Activated CD4-positive, CD25-positive, alpha-beta regulatory T cell treated with anti-CD3 and anti-CD28 coated beads, Interleukin-2, amount 50 U/mL, for 24 hours (primary cell): ENCODE measurements around the gene NHSL2.
A peak's percentile ranks its signal among the peaks of the same experiment; 100 is the strongest.
"Not testable (repeated sequence)": the region's sequence is repeated elsewhere in the genome, so short reads cannot be mapped to it uniquely, and the experiment has no call there.

ENCODE experiments used
- ATAC-seq, 2 donors: fragments of 150-1000 bp; cut with Tn5 transposase; one replicate each; pipeline ENCODE4 v1.10.0; 2021; ENCODE audit warnings: mild to moderate bottlenecking in 1 of 2, moderate library complexity in 1 of 2

NHSL2 gene

DNA sequence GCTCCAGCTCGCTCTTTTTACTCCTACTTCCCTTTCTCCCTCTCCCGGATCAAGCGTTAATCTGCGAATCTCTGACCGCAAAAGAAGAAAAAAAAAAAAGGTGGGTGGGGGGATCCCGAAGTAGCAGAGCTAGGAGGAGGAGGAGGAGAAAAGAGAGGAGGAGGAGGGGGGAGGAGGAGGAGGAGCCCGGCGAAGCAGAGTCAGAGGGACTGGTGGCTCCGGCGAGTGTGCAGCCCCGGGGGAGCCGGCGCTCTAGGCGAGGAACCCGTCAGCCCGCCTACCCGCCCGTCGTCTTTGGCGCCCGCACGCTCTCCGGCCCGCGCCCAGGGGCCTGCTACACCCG is at the start of gene NHSL2:
TSS of gene NHSL2 (plus strand) at position 203 of the 343 bp plus-strand sequence.
- peak; percentile 51 to 53 for ATAC-seq

DNA sequence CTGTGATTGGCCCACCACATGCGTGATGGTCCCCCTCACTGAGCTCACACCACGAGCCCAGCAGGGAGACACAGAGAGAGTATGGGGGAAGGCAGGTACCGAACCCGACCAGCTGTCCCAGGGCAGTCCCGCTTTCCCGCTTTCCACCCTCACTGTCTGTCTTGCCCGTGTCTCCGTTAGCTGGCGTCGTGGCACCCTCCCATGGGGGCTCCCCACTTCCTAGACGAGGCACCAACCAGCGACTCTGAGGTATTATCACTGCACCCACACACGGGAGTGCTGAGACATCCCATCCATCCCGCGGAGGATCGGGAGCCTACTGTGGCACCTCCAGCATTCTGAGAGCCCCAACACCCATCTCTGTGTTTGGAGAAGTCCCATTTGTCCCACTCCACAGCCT is 43.0 kb upstream of the NHSL2 start:
- ATAC-seq: no peak

DNA sequence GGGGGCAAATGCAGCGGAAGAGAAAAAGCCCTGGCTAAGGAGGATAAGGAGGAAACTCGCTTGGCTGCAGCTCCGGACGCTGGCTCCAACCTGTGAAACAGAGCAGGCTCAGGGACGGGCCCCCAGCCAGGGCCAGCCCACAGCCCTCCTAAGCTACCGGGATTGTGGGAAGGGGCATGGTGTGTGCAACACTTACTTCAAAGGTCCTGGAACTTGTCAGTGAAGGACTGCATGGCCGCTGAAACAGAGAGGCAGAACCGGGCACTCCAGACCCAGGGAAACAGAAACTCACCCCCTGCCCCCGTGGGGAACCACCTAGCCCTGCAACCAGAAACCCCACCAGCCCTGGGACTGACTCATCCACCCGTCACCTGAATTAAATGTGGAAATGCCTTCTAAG is 41.1 kb upstream of the NHSL2 start:
- ATAC-seq: not testable (repeated sequence)

DNA sequence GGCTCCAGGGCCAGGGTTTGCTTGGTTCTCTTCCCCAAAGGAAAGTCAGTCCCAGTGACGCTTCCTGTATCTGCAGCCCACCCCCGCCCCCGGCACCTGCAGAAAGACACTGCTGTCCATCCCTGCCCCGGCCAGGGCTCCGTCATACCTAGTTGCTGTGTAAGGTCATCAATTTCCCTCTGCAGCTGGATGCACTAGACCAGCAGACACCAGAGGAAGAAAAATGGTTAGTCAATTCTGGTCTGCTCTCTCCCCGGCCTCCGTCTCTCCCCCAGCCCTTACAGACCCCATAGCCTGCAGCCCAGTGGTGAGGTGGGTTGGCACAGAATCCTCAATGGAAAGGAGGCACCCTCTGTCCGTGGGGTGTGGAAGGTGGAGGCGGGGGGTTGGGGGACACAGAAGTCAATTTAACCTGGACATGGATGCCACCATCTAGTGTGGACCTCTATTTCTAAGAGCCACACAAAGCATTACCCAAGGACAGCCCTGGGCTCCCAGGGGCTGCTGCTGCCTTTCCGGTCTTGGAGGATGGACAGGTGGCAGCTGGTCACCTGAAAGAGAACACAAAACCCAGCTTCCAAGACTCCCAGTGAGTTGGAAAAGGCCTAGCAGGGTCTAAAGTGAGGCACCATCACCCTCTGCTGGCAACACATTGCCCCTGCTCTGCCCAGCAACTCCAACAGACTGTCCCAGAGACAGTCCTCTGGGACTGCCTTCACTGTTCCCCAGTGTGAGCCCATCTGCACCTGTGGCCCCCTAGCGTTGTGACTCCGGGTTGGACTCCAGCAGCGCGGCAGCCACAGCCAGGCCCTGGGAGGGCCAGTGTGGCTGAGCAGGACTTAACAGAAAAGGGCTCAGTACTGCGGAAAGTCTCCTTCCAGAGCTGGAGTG is 40.2 kb upstream of the NHSL2 start:
- no peak for ATAC-seq

DNA sequence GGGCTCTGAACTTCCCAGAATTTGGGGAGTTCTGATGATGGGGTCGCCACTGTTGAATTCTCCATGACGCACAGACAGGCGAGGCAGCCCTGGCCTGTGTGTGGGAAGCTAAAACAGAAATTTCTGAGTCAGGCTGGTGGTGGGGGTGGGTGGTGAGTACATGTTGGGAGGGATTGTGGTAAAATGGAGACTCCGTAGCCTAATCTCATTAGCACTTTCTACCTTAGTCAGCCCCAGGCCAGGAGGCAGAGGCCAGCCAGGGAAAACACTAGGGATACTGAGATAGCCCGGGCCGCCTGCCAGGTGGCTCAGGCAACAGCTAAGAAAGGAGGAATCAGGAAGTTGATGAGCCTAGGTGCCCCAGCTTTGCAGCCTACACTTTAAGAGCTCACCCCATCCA is 39.3 kb upstream of the NHSL2 start:
- ATAC-seq: peak in 1 of 2 donors; percentile 68

DNA sequence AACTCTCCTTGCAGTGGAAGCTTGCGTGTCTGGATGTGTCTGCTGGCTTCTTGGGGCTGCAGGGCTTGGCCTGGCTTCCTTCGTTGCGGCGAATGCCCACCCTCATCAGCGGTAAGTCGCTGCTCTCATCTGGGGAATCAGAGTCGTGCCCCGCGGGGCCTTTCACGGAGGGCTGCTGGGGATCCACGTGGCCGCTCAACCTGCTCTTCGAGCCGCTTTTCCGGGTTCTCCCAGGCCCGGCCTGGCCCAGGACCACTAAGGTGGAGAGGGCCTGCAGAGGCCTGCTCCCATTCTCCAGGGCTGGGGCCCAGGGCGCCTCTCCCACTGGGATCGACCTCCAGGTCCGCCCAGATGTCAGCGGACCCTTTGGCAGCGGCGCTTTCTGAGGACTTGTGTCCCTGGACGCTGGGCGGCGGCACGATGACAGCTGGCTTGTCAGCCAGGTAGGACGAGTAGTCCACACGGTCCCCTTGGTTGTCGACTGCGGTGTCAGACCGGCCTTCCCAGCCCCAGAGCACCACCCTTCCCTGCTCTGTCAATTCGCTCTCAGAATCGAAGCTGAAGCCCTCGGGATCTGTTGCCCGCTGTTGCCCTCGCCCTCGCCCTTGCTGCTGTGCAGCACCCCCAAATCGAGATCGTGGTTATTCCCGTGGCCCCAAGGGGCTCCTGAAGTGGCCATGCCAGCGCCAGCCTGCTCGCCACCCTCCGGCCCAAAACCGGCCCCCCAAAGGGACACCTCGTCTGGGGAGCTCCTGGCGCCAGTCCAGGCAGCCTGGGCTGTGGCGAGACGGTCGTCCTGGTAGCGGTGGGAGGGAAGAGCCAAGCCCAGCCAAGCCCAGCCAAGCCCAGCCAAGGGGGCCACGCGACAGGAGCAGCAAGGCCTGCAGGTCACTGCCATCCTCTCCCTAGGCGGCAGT is 37.8 kb upstream of the NHSL2 start:
- no peak for ATAC-seq

DNA sequence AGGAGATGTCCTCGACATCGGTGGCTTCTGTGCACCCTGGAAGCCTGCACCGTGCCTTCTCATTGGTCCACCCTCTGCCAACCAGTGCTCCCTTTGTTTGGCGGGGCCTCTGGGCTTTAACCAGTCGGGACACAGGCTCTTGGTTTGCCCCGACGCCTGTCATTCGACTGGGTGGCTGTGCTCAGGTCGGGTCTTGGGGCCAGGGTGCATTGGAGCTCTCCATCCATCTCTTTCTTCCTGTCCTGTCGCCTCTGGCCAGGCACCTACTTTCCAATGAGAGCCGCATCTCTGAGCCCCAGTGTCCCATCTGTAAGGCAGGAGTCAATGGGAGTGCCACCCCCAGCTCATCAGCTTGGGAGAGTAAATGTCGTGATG is 37.2 kb upstream of the NHSL2 start:
- no peak for ATAC-seq

DNA sequence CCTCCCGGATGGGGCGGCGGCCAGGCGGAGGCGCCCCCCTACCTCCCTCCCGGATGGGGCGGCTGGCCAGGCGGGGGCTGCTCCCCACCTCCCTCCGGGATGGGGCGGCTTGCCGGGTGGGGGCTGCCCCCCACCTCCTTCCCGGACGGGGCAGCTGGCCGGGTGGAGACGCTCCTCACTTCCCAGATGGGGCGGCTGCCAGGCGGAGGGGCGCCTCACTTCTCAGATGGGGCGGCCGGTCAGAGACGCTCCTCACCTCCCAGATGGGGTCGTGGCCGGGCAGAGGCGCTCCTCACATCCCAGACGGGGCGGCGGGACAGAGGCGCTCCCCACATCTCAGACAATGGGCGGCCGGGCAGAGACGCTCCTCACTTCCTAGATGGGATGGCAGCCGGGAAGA is 33.8 kb upstream of the NHSL2 start:
- not testable (repeated sequence) for ATAC-seq

DNA sequence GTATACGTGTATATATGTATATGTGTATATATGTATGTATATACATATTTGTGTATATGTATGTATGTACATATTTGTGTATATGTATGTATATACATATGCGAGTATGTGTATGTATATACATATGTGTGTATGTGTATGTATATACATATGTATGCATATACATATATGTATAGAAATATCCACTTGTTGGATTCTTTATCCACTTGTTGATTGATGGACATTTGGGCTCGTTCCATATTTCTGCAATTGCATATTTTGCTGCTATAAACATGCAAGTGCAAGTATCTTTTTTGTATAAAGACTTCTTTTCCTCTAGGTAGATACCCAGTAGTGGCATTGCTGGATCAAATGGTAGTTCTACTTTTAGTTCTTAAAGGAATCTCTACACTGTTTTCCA is 25.5 kb upstream of the NHSL2 start:
- no peak for ATAC-seq

DNA sequence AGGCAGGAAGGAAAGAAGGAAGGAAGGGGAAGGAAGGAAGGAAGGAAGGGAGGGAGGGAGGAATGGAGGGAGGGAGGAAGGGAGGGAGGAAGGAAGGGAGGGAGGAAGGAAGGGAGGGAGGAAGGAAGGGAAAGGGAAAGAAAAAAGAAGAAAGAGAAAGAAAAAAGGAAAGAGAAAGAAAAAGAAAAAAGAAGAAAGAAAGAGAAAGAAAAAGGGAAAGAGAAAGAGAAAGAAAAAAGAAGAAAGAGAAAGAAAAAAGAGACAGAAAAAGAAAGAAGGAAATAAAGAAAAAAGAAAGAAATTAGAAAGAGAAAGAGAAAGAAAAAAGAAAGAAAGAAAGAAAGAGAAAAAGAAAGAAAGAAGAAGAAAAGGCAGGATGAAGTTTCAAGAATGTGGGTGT is 15.0 kb upstream of the NHSL2 start:
- ATAC-seq: no peak

DNA sequence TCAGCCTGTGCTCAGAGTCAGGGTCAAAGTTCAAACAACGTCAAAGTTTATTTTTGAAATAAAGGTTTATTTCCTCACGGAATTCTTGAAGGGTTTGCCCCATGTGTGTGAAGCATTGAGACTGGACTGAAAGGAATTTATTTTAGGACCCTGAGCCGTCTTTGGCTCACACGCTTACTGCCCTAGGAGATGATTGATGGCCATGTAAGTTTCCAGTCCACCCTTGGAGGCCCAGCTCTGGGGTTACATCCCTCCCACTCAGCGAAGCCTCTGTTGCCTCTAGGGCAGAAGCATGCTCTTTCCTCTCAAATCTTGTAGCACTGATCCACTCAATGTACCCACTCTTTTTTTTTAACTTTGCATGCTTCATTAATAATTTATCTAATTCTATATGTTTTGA is 4.5 kb upstream of the NHSL2 start:
- ATAC-seq: no peak

DNA sequence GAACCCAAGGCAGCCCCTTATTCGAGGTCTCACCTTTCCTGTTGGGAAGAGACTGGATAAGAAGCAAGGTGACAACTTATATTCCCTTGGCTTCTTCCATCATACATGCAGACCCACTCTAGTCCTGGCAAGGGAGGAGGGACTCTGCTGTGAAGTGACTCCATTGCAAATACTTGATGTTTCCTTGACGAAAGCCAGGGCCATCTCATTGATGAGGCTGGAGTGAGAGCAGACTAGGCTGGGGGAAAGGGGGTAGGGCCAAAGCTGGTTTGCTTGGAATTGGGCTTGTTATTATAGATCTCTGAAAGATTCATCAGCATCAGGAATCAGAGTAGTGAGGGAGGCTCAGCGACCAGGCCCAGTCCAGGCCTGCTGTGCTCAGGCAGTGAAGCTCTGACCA is 2.3 kb upstream of the NHSL2 start:
- ATAC-seq: no peak

DNA sequence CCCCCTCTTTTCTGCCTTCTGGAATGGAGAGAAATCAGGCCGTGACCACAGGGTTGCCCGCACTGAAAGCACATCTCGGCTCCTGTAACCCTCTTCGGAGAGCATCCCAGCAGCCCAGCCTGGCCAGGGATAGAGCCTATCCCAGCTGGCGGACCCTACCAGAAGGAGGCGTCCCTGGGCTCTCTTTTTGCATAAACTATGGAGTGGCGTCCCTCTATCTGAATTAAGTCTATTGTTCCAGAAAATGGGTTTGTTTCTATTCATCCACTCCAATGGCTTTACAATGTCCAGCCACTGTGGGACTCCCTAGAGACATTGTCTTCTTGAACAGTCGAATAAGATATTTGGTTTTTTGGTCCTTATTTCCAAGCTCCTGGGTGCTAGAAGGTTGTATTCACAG is 689 bp upstream of the NHSL2 start:
- ATAC-seq: no peak

DNA sequence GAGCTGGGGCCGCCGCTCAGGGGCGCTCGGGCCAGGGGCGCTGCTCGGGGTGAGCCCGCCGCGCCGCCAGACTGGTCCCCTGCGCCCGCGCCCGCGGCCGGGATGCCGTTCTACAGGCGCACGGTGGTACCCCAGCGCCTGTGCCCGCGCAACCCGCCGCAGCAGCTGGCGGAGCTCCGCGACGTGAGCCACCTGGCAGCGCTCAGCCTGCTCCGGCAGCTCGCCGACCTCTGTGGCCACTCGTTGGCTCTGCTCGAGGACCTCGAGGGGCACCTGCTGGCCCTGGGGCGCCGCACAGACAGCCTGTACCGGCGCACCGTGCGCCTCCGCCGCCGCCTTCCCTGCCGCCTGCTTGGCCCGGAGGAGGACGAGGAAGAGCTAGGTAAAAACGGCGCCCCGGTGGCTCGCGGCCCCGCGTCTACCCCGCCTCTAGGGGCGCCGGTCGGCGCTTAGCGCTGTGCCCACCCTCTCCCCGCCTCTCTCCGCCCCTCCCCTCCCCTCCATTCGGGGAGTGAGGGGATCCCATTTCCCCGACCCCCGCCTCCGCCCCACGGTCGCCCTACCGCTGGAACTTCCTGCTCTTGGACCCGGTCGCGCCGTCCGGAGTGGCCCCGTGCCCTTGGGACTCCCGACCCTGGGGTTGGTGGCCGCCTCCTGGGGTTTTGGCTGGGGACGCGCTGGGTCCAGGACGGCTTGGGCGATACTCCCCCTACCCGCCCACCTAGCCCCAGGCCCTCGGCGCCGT is 513 bp downstream of the NHSL2 start:
- peak; percentile 58 to 60 for ATAC-seq

DNA sequence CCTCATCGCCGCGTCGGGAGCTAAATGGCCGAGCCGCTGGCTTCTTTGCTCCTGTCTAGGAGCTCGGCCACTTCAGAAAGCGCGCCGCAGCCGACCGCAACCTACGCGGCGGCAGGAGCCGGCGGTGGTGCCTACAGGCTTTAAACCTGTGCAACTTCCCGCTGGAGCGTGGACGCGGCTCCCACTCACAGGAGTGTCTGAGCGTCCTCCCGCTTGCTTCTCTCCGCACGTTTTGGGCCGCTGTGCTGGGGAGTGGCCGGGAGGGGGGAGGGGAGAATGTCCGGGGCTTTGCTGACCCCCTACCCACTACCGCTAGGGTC is 1.0 kb downstream of the NHSL2 start:
- no peak for ATAC-seq

DNA sequence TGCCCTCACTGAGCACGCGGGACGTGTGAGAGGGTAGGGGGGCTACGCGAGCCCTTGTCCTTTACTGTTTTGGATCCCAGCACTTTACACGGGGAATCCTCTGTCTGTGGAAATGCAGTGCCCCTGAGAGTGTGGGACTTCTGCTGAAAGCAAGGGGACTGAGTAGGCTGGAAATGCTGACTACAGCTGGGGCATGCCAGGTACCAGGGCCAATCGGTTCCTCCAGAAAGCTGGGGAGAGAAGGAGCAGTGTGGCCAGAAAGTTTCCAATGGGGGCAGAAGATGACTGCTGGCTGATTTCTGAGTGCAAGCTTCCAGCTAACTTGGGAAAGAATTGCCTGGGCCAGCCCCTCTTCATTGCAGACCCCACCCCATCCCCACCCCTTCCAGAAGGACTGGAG is 1.5 kb downstream of the NHSL2 start:
- ATAC-seq: no peak

DNA sequence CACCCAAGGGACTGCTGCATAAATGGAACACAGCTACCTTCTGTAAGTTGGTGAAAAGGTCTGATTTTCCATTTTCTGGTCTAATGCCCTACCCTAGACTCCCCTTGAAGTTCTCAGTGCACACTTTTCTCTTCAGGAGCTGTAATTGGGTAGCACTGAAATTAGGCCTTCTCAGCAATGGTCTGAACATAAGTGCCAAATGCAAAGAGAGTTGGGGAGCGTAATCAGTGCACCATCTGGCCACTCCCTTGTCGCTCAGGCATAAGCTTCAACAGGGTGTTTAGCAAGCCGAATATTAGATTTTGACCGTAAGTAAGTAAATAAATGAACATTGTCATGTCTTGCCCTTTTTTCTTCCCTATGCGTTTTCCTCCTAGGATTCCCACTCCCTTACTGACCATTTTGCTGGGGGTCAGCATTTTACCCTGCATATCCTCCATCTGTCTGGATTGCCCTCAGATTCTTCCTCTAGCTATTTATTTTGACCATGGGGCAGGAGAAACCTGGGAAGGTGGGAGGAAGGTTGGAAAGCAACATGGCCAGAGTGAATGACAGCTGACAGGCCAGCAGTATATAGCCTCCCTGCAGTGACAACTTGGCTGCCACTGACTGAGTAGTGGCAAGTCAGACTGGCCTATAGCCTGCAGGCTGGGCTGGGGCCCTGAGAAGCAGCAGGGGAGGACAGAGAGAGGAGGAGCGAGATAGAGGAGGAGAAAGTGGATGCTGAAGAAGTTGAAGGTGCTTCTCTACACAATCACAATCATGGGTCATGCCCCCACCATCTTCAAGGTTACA is 2.7 kb downstream of the NHSL2 start:
- ATAC-seq: no peak

DNA sequence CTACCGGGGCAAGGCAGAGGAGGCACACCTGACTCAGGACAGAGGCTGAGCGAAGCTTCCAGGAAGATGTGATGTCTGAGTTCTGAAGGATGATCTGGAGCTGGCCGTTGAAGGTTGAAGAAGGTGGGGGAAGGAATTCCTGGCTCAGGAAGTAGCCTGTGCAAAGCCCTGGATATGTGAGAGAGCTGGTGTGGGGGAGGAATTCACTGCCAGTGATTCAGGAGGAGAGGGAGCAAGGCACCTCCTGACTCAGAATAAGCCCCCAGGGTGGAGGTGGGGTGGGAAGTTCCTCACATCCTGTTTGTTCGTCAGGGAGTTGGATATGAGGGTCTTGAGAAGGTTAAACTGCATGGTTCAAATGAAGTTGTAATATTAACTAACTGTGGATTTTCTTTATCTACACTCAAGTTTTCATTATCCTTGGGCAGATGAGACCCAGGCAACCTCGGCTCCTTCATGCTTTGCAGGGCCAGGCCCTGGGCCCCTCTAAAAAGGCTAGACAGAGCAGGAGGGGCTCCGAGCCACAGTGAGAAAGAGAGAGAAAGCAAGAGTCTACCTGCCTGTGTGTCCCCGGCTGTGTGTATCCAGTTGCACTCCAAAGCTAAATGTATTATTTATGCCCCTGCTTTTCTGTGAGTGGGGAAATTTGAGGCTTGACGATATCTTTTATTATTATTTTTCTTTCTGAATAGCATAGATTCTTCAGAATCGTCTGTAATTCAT is 7.1 kb downstream of the NHSL2 start:
- no peak for ATAC-seq

DNA sequence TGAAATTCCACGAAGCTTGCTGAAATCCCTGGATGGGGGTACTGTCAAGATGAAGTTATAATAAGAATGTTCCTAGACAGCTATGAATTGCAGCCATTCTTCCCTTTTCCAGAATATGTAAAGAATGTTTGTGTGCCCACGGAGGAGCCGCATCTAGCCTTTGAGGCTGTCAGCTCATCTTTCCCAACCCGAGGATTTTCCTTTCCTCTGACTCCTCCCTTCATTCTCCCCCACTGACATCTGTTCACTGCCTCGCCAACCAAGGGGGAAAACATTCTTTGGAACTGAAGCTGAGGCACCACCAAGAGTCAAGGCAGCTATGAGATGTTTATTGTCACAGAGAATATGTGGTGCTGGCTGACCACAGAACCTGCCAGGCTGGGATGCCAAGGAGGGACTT is 8.8 kb downstream of the NHSL2 start:
- ATAC-seq: no peak

DNA sequence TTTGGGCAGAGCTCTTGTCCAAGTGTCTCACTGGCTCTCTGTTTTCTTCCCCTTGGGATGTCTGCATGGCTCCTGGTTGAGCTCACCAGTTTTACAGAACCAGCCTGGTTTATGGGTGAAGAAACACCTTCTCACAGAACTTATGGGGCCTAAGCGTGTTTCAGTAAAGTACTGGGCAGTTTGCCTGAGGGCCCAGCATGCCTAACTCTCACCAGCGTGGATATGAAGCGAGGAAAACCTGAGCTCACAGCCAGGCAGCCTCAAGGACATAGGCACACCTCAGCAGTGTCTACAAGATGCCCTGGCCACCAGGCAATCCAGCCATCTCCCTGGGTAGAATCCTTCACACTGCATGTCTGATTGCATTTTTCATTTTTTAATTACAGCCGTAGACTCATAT is 9.2 kb downstream of the NHSL2 start:
- ATAC-seq: no peak

DNA sequence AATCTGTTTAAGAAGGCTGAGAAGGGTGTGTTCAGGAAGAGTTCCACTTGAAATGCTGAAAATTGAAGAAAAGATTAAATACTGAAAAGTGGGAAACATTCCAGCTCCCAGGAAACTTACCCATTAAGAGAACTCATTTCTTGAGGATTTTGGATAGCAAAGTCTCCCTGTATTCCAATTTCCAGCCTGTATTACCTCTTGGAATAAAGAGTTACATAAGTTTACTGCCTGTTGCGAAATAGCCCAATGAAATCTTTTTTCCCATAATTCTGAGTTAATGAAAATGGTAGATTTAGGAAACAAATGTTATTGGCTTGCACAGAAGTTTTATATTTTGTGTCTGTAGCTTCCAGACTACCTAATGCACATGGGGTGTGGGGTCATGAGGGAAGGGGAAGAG is 12.0 kb downstream of the NHSL2 start:
- no peak for ATAC-seq

DNA sequence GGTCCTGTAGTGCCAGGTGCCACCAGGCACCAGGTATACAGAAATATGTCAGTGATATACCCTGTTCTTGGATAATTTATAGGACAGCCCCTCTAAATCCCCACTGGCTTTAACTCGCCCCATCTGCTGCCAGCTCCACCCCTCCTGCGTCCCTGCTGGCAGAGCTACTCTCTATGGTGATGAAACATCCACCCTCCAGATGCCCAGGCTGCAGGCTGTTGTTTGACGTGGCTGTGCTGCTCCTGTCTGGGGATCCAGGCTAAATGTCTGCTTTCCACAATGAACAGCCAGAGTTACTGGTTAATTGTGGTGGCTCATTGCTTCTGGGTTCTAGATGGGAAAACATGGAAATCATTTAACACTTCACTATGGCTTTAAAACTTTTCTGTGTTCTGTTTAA is 12.9 kb downstream of the NHSL2 start:
- ATAC-seq: no peak
